ELR (cell line): ENCODE measurements around the gene POLD2.
A peak's percentile ranks its signal among the peaks of the same experiment; 100 is the strongest.
"Not testable (repeated sequence)": the region's sequence is repeated elsewhere in the genome, so short reads cannot be mapped to it uniquely, and the experiment has no call there.

Experiments
- DNase-seq: peaks from one replicate; pipeline ENCODE4 v3.0.0-alpha.2; 2015; ENCODE audit warnings: low read depth

Gene POLD2

GRCh38 chr7:44123190-44124003 is at the start of gene POLD2:
TSS of gene POLD2 (minus strand) at chr7:44123548. CDS start at chr7:44122053, 1,495 bp downstream.
- peak; percentile 99 for DNase-seq

- DNase-seq, result no peak
Observed at GRCh38 chr7:44172803-44173424, 49.6 kb upstream of the POLD2 start.

GRCh38 chr7:44172352-44172751 is 49.0 kb upstream of the POLD2 start:
- no peak for DNase-seq

- DNase-seq, result not testable (repeated sequence)
Observed at GRCh38 chr7:44171901-44172300, 48.6 kb upstream of the POLD2 start.

GRCh38 chr7:44167920-44168319 is 44.6 kb upstream of the POLD2 start:
- DNase-seq, result no peak

- peak; percentile 90 for DNase-seq
Observed at GRCh38 chr7:44163591-44163990, 40.2 kb upstream of the POLD2 start.

- DNase-seq, result peak; percentile 21
Observed at GRCh38 chr7:44162785-44163395, 39.5 kb upstream of the POLD2 start.

GRCh38 chr7:44162179-44162578 is 38.8 kb upstream of the POLD2 start:
- DNase-seq, result no peak

- no peak for DNase-seq
Observed at GRCh38 chr7:44161371-44161770, 38.0 kb upstream of the POLD2 start.

- no peak for DNase-seq
Observed at GRCh38 chr7:44159824-44160630, 36.7 kb upstream of the POLD2 start.

- no peak for DNase-seq
Observed at GRCh38 chr7:44158873-44159631, 35.7 kb upstream of the POLD2 start.

GRCh38 chr7:44158096-44158872 is 34.9 kb upstream of the POLD2 start:
- no peak for DNase-seq

- no peak for DNase-seq
Observed at GRCh38 chr7:44157116-44158080, 34.0 kb upstream of the POLD2 start.

- no peak for DNase-seq
Observed at GRCh38 chr7:44156453-44157010, 33.2 kb upstream of the POLD2 start.

GRCh38 chr7:44155191-44156185 is 32.1 kb upstream of the POLD2 start:
- no peak for DNase-seq

GRCh38 chr7:44154703-44155102 is 31.4 kb upstream of the POLD2 start:
- peak; percentile 56 for DNase-seq

- no peak for DNase-seq
Observed at GRCh38 chr7:44153948-44154335, 30.6 kb upstream of the POLD2 start.
